Renal cortex interstitium (tissue), 11 donors: ENCODE measurements around the gene LUC7L2. TPM values are rescaled to one million over a fixed set of nuclear protein-coding genes. Genes with fewer than 3 reads are reported as not detected.
"Not testable (repeated sequence)": the region's sequence is repeated elsewhere in the genome, so short reads cannot be mapped to it uniquely, and the experiment has no call there.

Source experiments
- DNase-seq, 11 donors: peaks; one replicate each; pipeline ENCODE4 v3.0.0-alpha.2; 2013; ENCODE audit warnings: low read depth in 9 of 11, low spot score in 4 of 11; ENCODE audit errors: extremely low read depth in 1 of 11
- polyA plus RNA-seq, 3 donors: library from polyadenylated mRNA; unstranded; fragments of 120-200 nt; gene quantifications; one replicate each; pipeline ENCODE4 v1.2.1, GENCODE V29; 2013; ENCODE audit not compliant: insufficient read length in 3 of 3

LUC7L2 gene
- polyA plus RNA-seq, 3 donors: 118 to 182 (median 151) TPM

GRCh38 chr7:139426258-139427028, 66.7 kb downstream of the LUC7L2 start:
- no peak for DNase-seq

GRCh38 chr7:139427029-139427420, 67.3 kb downstream of the LUC7L2 start:
- no peak for DNase-seq

- DNase-seq: no peak
These were observed 68.1 kb downstream of the LUC7L2 start for GRCh38 chr7:139427788-139428187.

- not testable (repeated sequence) for DNase-seq
These were observed 70.0 kb downstream of the LUC7L2 start for GRCh38 chr7:139429735-139430134.

- DNase-seq: no peak
These were observed 70.7 kb downstream of the LUC7L2 start for GRCh38 chr7:139430443-139430842.

- DNase-seq: no peak
These were observed 71.3 kb downstream of the LUC7L2 start for GRCh38 chr7:139431010-139431409.

- no peak for DNase-seq
These were observed 71.8 kb downstream of the LUC7L2 start for GRCh38 chr7:139431459-139431858.

- no peak for DNase-seq
These were observed 77.1 kb downstream of the LUC7L2 start for GRCh38 chr7:139436806-139437205.

GRCh38 chr7:139439375-139439774, 79.7 kb downstream of the LUC7L2 start:
- no peak for DNase-seq

GRCh38 chr7:139441961-139442360, 82.3 kb downstream of the LUC7L2 start:
- DNase-seq: no peak

- DNase-seq: no peak
These were observed 86.6 kb downstream of the LUC7L2 start for GRCh38 chr7:139446051-139446890.

- no peak for DNase-seq
These were observed 91.2 kb downstream of the LUC7L2 start for GRCh38 chr7:139450851-139451250.

GRCh38 chr7:139451638-139452037, 91.9 kb downstream of the LUC7L2 start:
- DNase-seq: no peak

- DNase-seq: no peak
These were observed 93.4 kb downstream of the LUC7L2 start for GRCh38 chr7:139452958-139453672.

GRCh38 chr7:139453673-139454321, 94.1 kb downstream of the LUC7L2 start:
- DNase-seq: no peak

- no peak for DNase-seq
These were observed 96.1 kb downstream of the LUC7L2 start for GRCh38 chr7:139455789-139456188.

- DNase-seq: no peak
These were observed 96.8 kb downstream of the LUC7L2 start for GRCh38 chr7:139456511-139456910.

GRCh38 chr7:139457153-139457946, 97.7 kb downstream of the LUC7L2 start:
- DNase-seq: no peak
